K562 (cell line): Measurements from ENCODE around the gene EFHB. TPM values are rescaled to one million over a fixed set of nuclear protein-coding genes. Genes with fewer than 3 reads are reported as not detected.
A peak's percentile ranks its signal among the peaks of the same experiment; 100 is the strongest.

Experiments
- ARID2 ChIP-seq: fragments of 450-650 bp; IDR thresholded peaks from 2 replicates; pipeline ENCODE4 v1.6.1; 2017; ENCODE audit warnings: antibody characterized with exemption, mild to moderate bottlenecking
- ESRRB ChIP-seq: fragments of 250-450 bp; sonication (Bioruptor Pico); IDR thresholded peaks from 2 replicates; pipeline ENCODE4 v1.5.0; 2020; ENCODE audit warnings: mild to moderate bottlenecking, moderate library complexity, borderline replicate concordance
- FUS ChIP-seq: fragments of 200-400 bp; formaldehyde crosslinking; optimal IDR thresholded peaks from 2 replicates; pipeline ENCODE3; 2017; ENCODE audit warnings: low read depth, low read length
- GTF2F1 ChIP-seq: IDR thresholded peaks from 2 replicates; pipeline ENCODE4 v1.6.1; 2011; ENCODE audit warnings: low read depth, low read length, improper control_type of control experiment
- HDAC2 ChIP-seq: fragments of 450-650 bp; IDR thresholded peaks from 2 replicates; pipeline ENCODE4 v1.6.1; 2016; ENCODE audit warnings: mild to moderate bottlenecking
- ILK ChIP-seq: fragments of 450-650 bp; IDR thresholded peaks from 2 replicates; pipeline ENCODE4 v1.6.1; 2016; ENCODE audit warnings: missing genetic modification characterization, low read depth, mild to moderate bottlenecking, missing compliant biosample characterization, moderate library complexity, borderline replicate concordance
- KLF16 ChIP-seq: IDR thresholded peaks from 2 replicates; pipeline ENCODE4 v1.6.1; 2016; ENCODE audit warnings: antibody characterized with exemption
- LEF1 ChIP-seq: fragments of 450-650 bp; IDR thresholded peaks from 2 replicates; pipeline ENCODE4 v1.6.1; 2016; ENCODE audit warnings: mild to moderate bottlenecking
- PCBP1 ChIP-seq: fragments of 200-400 bp; formaldehyde crosslinking; IDR thresholded peaks from 2 replicates; pipeline ENCODE4 v1.6.1; 2018; ENCODE audit warnings: mild to moderate bottlenecking, low read depth, low read length; ENCODE audit not compliant: poor library complexity, severe bottlenecking
- POLR3G ChIP-seq: IDR thresholded peaks from 2 replicates; pipeline ENCODE4 v1.6.1; 2011; ENCODE audit not compliant: insufficient read length, insufficient replicate concordance; ENCODE audit errors: extremely low read depth
- RAD21 ChIP-seq, 2 experiments: fragments of 250-450 bp in 1 of 2; fragments of 450-650 bp in 1 of 2; sonication (Bioruptor Pico) in 1 of 2; formaldehyde crosslinking in 1 of 2; IDR thresholded peaks in 1 of 2; conservative IDR thresholded peaks in 1 of 2; 2 replicates each; pipeline versions ENCODE4 v1.4.0 to v1.8.0; 2020 to 2022; ENCODE audit warnings: mild to moderate bottlenecking in 2 of 2, moderate library complexity in 1 of 2
- RBM22 ChIP-seq: fragments of 200-400 bp; formaldehyde crosslinking; IDR thresholded peaks from 2 replicates; pipeline ENCODE4 v1.6.1; 2018; ENCODE audit warnings: low read length, low read depth; ENCODE audit not compliant: poor library complexity, severe bottlenecking
- SMARCE1 ChIP-seq: fragments of 450-650 bp; IDR thresholded peaks from 2 replicates; pipeline ENCODE4 v1.7.1; 2016; ENCODE audit warnings: mild to moderate bottlenecking
- SOX6 ChIP-seq: fragments of 450-650 bp; IDR thresholded peaks from 2 replicates; pipeline ENCODE4 v1.6.1; 2014; ENCODE audit warnings: mild to moderate bottlenecking
- STAT5B ChIP-seq: fragments of 250-450 bp; sonication (Bioruptor Pico); IDR thresholded peaks from 2 replicates; pipeline ENCODE4 v1.8.0; 2021; ENCODE audit warnings: mild to moderate bottlenecking, inconsistent platforms
- TBL1XR1 ChIP-seq, 2 experiments: IDR thresholded peaks; 2 replicates each; pipeline ENCODE4 v1.6.1; 2012; ENCODE audit warnings: improper control_type of control experiment in 2 of 2, low read length in 2 of 2, mild to moderate bottlenecking in 1 of 2
- TCF7 ChIP-seq: sonication (generic); IDR thresholded peaks from 2 replicates; pipeline ENCODE4 v1.6.1; 2016; ENCODE audit warnings: antibody characterized with exemption, borderline replicate concordance
- TEAD4 ChIP-seq, 2 experiments: sonication (generic) in 1 of 2; formaldehyde crosslinking in 1 of 2; IDR thresholded peaks; 2 replicates each; pipeline versions ENCODE4 v1.6.1 to v1.8.0; 2012 to 2022; ENCODE audit warnings: borderline replicate concordance in 1 of 2, inconsistent platforms in 1 of 2, low read length in 1 of 2, mild to moderate bottlenecking in 1 of 2, missing genetic modification reagents in 1 of 2
- XRCC4 ChIP-seq: IDR thresholded peaks from one replicate; pipeline ENCODE4 v1.6.1; 2011; ENCODE audit not compliant: insufficient read depth, insufficient read length; ENCODE audit errors: extremely low read depth
- ZEB2 ChIP-seq: fragments of 450-650 bp; IDR thresholded peaks from 2 replicates; pipeline ENCODE4 v1.6.1; 2016
- ZKSCAN8 ChIP-seq: fragments of 200-800 bp; sonication (Bioruptor generic); IDR thresholded peaks from 2 replicates; pipeline ENCODE4 v1.6.1; 2016; ENCODE audit warnings: missing genetic modification characterization, missing compliant biosample characterization
- ZNF184 ChIP-seq: sonication (generic); formaldehyde crosslinking; IDR thresholded peaks from 2 replicates; pipeline ENCODE4 v1.5.0; 2020; ENCODE audit warnings: missing genetic modification reagents
- ZNF347 ChIP-seq: fragments of 450-650 bp; formaldehyde crosslinking; IDR thresholded peaks from 2 replicates; pipeline ENCODE4 v1.4.0; 2020; ENCODE audit warnings: low read depth, mild to moderate bottlenecking, moderate library complexity
- ZNF445 ChIP-seq: fragments of 250-450 bp; sonication (Bioruptor Pico); IDR thresholded peaks from 2 replicates; pipeline ENCODE4 v1.4.0; 2020; ENCODE audit warnings: low read depth, mild to moderate bottlenecking, moderate library complexity
- polyA plus RNA-seq, 8 experiments: library from polyadenylated mRNA; depleted of rRNA in 4 of 8; stranded (reverse) in 5 of 8; unstranded in 3 of 8; fragments of >200 nt; fragmentation: Nextera tagmentation in 2 of 8; fragmentation: Illumina TruSeq in 1 of 8; extraction: Ambion mirVana in 2 of 8; extraction: Trizol in 1 of 8; gene quantifications; 2 replicates each; pipeline versions ENCODE4 v1.2.1 to v1.2.3, GENCODE V29; 2011 to 2014; ENCODE audit warnings: inconsistent platforms in 1 of 8, missing spikeins in 1 of 8
- total RNA-seq, 7 experiments: library from RNA; depleted of rRNA in 6 of 7; stranded (reverse); fragments of >200 nt in 6 of 7; fragmentation: Illumina TruSeq in 2 of 7; extraction: Trizol in 2 of 7; gene quantifications; 2 replicates each; pipeline versions ENCODE4 v1.2.1 to v1.2.3, GENCODE V29; 2011 to 2021; ENCODE audit warnings: low replicate concordance in 1 of 7
- TF ChIP-seq, protein P1 (sequence below): fragments of 450-650 bp; formaldehyde crosslinking; IDR thresholded peaks from 2 replicates; pipeline ENCODE4 v1.4.0; 2020; ENCODE audit warnings: mild to moderate bottlenecking
- TF ChIP-seq, protein P2 (sequence below): fragments of 250-450 bp; sonication (Bioruptor Pico); IDR thresholded peaks from 2 replicates; pipeline ENCODE4 v1.5.1; 2021; ENCODE audit warnings: mild to moderate bottlenecking

Gene EFHB
- total and polyA plus RNA-seq, 9 of the 15 experiments (the other 6 are each of a cell fraction or from before 2014, with no cell fraction given) = 1.5 to 4.0 (median 1.8) TPM

DNA sequence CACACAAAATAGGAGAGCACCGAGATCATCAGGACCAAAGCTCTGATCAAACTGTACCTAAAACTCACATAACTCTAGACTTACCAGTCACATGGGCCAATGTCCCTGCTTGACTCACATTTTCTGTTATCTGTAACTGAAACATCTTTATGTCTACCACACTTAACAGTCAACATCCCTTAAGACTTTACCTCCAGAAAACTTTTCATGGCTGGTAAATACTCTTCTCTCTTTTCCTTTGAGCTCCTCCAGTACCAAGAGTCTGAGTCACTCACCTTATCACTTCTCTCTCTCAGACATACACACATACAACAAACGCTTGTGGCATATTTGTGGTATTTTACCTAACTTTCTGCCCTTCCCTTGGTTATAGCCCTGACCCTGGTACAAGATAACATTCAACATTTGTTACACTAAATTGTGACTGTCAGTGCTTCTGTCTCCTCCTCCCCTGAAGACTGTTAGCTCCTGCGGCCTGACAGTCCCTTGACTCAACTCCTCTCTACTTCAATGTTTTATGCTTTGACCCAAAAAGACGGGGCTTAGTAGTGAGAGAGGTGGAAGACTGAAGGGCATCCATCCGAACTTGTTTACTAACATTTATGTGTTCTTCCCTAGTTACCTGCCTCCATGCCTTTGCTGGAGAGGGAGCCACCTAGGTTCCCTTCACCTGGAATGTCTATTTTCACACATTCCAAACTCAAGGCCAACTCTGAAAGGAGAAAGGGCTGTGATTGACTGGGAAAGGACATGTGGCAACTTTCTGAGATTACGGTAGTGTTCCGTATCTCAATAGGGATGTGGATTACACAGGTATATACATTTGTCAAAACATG is 3.7 kb upstream of the EFHB start (continued):
- TF ChIP-seq RBM22 = no peak
- TF ChIP-seq SOX6 = peak; percentile 85
- TF ChIP-seq TBL1XR1 (IDR thresholded peaks at IDR 0.05; ENCODE audit: low read length in 2 of 2) = peak in 1 of 2 experiments; percentile 69; a peak in 2 of 4 replicates
- TF ChIP-seq ZNF347 (CRISPR knock-in tag) = no peak
- no peak for TF ChIP-seq POLR3G
- TF ChIP-seq TCF7 = peak; percentile 69; the same call in 1 of the 2 replicates
- TF ChIP-seq, protein P1, sequence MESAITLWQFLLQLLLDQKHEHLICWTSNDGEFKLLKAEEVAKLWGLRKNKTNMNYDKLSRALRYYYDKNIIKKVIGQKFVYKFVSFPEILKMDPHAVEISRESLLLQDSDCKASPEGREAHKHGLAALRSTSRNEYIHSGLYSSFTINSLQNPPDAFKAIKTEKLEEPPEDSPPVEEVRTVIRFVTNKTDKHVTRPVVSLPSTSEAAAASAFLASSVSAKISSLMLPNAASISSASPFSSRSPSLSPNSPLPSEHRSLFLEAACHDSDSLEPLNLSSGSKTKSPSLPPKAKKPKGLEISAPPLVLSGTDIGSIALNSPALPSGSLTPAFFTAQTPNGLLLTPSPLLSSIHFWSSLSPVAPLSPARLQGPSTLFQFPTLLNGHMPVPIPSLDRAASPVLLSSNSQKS (CRISPR knock-in tag) = no peak
- TF ChIP-seq ZEB2 = peak; percentile 90
- TF ChIP-seq ZKSCAN8 = no peak
- TF ChIP-seq XRCC4 = no peak
- no peak for TF ChIP-seq ESRRB
- no peak for TF ChIP-seq ILK (tag)
- TF ChIP-seq ZNF445 (CRISPR knock-in tag) = no peak
- no peak for TF ChIP-seq FUS
- peak; percentile 97 for TF ChIP-seq SMARCE1
- TF ChIP-seq RAD21 (CRISPR knock-in tag; conservative IDR thresholded peaks at IDR 0.05 in 1 of 2, IDR thresholded peaks at IDR 0.05 in 1 of 2) = peak; percentile 20 to 34; a peak in 3 of 4 replicates
- TF ChIP-seq, protein P2, sequence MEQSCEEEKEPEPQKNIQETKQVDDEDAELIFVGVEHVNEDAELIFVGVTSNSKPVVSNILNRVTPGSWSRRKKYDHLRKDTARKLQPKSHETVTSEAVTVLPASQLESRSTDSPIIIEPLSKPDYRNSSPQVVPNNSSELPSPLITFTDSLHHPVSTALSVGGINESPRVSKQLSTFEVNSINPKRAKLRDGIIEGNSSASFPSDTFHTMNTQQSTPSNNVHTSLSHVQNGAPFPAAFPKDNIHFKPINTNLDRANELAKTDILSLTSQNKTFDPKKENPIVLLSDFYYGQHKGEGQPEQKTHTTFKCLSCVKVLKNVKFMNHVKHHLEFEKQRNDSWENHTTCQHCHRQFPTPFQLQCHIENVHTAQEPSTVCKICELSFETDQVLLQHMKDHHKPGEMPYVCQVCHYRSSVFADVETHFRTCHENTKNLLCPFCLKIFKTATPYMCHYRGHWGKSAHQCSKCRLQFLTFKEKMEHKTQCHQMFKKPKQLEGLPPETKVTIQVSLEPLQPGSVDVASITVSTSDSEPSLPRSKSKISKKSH (CRISPR knock-in tag) = no peak
- no peak for TF ChIP-seq ARID2
- TF ChIP-seq PCBP1 = no peak
- TF ChIP-seq GTF2F1 = no peak
- peak; percentile 29; the same call in 1 of the 2 replicates for TF ChIP-seq KLF16
- TF ChIP-seq HDAC2 = peak; percentile 86; the same call in 1 of the 2 replicates
- TF ChIP-seq STAT5B (CRISPR knock-in tag) = no peak
- peak; percentile 88 for TF ChIP-seq TEAD4 (IDR thresholded peaks at IDR 0.05; ENCODE audit: low read length)
- no peak for TF ChIP-seq TEAD4 (CRISPR knock-in tag; IDR thresholded peaks at IDR 0.05; ENCODE audit: borderline replicate concordance)
- TF ChIP-seq ZNF184 (CRISPR knock-in tag) = no peak
- peak; percentile 79; the same call in 1 of the 2 replicates for TF ChIP-seq LEF1
